Cardiac muscle cell (in vitro differentiated cells and primary cell): ENCODE results near the gene TTR. TPM values are rescaled to one million over a fixed set of nuclear protein-coding genes. Genes with fewer than 3 reads are reported as not detected.

Experiments
- DNase-seq, 2 donors: peaks; one replicate each; pipeline versions ENCODE4 v3.0.0 to v3.0.0-alpha.2; 2010 to 2017; ENCODE audit warnings: low read depth in 1 of 2, low spot score in 1 of 2
- H3K27ac ChIP-seq: fragments of 200-600 bp; sonication (generic); 2 replicates; pipeline ENCODE4 v1.5.1; 2016
- H3K27me3 ChIP-seq: fragments of 200-600 bp; sonication (generic); 2 replicates; pipeline ENCODE4 v1.6.0; 2016; ENCODE audit warnings: control low read depth
- H3K36me3 ChIP-seq: fragments of 200-600 bp; sonication (generic); 2 replicates; pipeline ENCODE4 v1.5.1; 2016; ENCODE audit warnings: control low read depth
- H3K4me1 ChIP-seq: fragments of 200-600 bp; sonication (generic); 2 replicates; pipeline ENCODE4 v1.8.1; 2017; ENCODE audit warnings: low read depth, mild to moderate bottlenecking, mixed run types
- H3K4me3 ChIP-seq: fragments of 200-600 bp; sonication (generic); 2 replicates; pipeline ENCODE4 v1.5.1; 2016; ENCODE audit warnings: mild to moderate bottlenecking
- H3K9me3 ChIP-seq: fragments of 200-600 bp; sonication (generic); 2 replicates; pipeline ENCODE4 v1.5.1; 2017; ENCODE audit warnings: low read depth, mild to moderate bottlenecking, control low read depth
- polyA plus RNA-seq: library from polyadenylated mRNA; unstranded; fragments of >200 nt; fragmentation: Nextera tagmentation; extraction: Ambion mirVana; gene quantifications from 2 replicates; pipeline ENCODE4 v1.2.1, GENCODE V29; 2016
- total RNA-seq: library from RNA; depleted of rRNA; stranded (reverse); fragments of >200 nt; gene quantifications from 2 replicates; pipeline ENCODE4 v1.2.3, GENCODE V29; 2016
- TF ChIP-seq, protein P1 (sequence below): IDR thresholded peaks from 2 replicates; pipeline ENCODE4 v1.5.1; 2012; ENCODE audit warnings: low read depth, mild to moderate bottlenecking, low read length

The TTR gene
- total and polyA plus RNA-seq, 2 experiments from 2014 or later, result 0.98 to 2.7 TPM

DNA sequence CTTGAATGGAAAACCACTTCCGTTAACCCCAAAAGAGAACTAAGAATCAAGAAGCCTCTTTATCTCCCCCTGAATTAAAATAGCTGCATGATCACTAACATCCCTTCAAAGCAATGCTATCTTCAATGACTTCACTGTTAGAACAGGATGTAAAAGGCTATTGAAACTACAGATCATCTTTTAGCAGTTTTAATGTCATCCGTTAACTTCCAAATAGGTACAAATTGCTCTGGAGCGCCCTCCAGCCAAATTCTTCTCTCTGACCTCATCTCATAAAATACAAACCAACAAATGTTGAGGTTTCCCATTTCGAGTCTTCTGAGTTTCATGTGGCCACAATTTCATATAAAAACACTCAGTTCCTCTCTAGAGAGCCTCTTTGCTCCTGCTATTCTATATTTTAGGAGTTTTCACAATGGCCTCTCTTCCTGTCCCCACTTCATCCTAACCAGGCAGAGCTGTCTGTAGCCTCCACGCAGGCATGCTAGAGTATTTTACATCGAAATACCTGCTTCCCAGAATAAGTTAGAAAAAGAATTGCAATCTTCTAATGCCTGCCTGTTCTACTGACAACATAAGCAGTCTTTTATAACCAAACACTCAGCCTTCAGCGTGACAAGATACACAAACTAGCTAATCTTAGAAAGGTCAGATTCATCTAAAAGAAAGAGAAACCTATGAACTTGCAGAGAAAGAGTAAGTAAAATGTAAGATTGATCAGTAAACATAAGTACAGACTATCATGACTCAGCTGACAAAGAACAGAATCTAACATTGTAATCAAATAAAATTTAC lies 54.9 kb downstream of the TTR start:
- no peaks in the 10 kb centered on the region for H3K4me1 ChIP-seq

DNA sequence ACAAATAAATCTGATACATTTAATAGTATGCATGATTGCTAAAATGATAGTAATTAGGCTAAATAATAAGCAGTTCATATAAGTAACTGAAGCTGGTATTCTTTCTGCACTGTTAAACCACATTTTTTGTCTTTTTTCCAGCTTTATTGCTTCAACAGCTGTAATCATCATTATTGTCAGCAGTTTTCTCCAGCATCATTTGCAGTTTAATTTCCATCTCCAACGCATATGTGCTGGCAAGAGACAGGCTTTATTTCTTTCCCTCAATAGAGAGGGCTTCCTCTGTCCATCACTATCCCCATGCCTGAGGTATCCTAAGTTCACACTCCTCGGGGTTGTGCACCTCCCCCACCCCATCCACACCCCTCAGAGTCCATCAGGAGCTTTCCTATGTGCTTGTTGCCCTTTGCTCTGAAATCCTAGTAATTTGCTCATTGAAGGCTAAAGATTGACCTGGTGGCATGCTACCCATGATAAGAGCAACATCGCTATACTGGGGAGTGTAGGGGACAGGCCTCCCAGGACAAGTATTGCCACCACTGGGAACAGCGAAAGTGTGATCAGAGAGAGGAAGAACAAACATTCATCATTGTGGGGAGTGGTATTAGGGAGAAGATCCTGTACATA lies 55.6 kb downstream of the TTR start:
- Histone ChIP-seq H3K27me3 (no peaks in the 10 kb centered on the region), H3K9me3 (no peaks in the 10 kb centered on the region), H3K4me3 (no peak overlapping the region), H3K27ac (no peak overlapping the region), H3K36me3 (no peaks in the 10 kb centered on the region), H3K4me1 (no peaks in the 10 kb centered on the region)
- DNase-seq, result no peak
- TF ChIP-seq, protein P1, sequence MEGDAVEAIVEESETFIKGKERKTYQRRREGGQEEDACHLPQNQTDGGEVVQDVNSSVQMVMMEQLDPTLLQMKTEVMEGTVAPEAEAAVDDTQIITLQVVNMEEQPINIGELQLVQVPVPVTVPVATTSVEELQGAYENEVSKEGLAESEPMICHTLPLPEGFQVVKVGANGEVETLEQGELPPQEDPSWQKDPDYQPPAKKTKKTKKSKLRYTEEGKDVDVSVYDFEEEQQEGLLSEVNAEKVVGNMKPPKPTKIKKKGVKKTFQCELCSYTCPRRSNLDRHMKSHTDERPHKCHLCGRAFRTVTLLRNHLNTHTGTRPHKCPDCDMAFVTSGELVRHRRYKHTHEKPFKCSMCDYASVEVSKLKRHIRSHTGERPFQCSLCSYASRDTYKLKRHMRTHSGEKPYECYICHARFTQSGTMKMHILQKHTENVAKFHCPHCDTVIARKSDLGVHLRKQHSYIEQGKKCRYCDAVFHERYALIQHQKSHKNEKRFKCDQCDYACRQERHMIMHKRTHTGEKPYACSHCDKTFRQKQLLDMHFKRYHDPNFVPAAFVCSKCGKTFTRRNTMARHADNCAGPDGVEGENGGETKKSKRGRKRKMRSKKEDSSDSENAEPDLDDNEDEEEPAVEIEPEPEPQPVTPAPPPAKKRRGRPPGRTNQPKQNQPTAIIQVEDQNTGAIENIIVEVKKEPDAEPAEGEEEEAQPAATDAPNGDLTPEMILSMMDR, result no peak

More for the DNA sequence above, 54.9 kb downstream of the TTR start:
- Histone ChIP-seq H3K27ac (no peak overlapping the region), H3K27me3 (no peaks in the 10 kb centered on the region), H3K9me3 (no peaks in the 10 kb centered on the region), H3K4me3 (no peak overlapping the region), H3K36me3 (no peaks in the 10 kb centered on the region)
- TF ChIP-seq, protein P1, result no peak
- no peak for DNase-seq

Other genes with a start within 250 kb of the TTR start
- not detected in 2 replicates for gene DSG4, start 215.1 kb upstream of the TTR start, total RNA-seq
- gene DSG4, start 215.1 kb upstream of the TTR start, polyA plus RNA-seq, result not detected in 2 replicates
- not detected in 2 replicates for gene DSG3, start 144.1 kb upstream of the TTR start, total RNA-seq
- gene DSG3, start 144.1 kb upstream of the TTR start, polyA plus RNA-seq, result 0.02 TPM in 1 of 2 replicates, not detected in the other
- 27.6 and 45.3 TPM in 2 replicates for gene DSG2, start 93.7 kb upstream of the TTR start, total RNA-seq
- 34.1 and 55.1 TPM in 2 replicates for gene DSG2, start 93.7 kb upstream of the TTR start, polyA plus RNA-seq
- 3.7 and 5.5 TPM in 2 replicates for gene B4GALT6, start 92.7 kb downstream of the TTR start, total RNA-seq
- gene B4GALT6, start 92.7 kb downstream of the TTR start, polyA plus RNA-seq, result 3.6 and 5.0 TPM in 2 replicates
- not detected in 2 replicates for gene SLC25A52, start 169.0 kb downstream of the TTR start, total RNA-seq
- gene SLC25A52, start 169.0 kb downstream of the TTR start, polyA plus RNA-seq, result not detected in 2 replicates